Renal cortical epithelial cell (primary cell): ENCODE data around the gene ZNF846. TPM values are rescaled to one million over a fixed set of nuclear protein-coding genes. Genes with fewer than 3 reads are reported as not detected.
"Not testable (repeated sequence)": the region's sequence is repeated elsewhere in the genome, so short reads cannot be mapped to it uniquely, and the experiment has no call there.

Experiments
- DNase-seq: peaks from one replicate; pipeline ENCODE4 v3.0.0-alpha.2; 2011; ENCODE audit warnings: low read depth
- total RNA-seq: library from RNA; depleted of rRNA; stranded (reverse); fragments of >200 nt; gene quantifications from 2 replicates; pipeline ENCODE4 v1.2.3, GENCODE V29; 2014

ZNF846 gene
- total RNA-seq, 1 donor from 2014 or later = 25.8 TPM

DNA sequence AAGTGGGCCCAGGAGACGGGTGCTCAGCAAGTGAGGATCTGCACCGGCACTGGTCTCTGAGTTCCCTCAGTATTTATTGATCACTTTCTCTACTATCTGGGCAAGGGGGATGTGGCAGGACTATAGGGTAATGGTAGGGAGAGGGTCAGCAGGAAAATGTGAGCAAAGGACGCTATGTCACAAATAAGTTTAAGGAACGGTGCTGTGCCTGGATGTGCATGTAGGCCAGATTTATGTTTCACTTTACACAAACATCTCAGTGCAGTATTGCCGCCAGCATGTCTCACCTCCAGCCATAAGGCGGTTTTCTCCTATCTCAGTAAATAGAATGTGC is 15.6 kb upstream of the ZNF846 start:
- not testable (repeated sequence) for DNase-seq

DNA sequence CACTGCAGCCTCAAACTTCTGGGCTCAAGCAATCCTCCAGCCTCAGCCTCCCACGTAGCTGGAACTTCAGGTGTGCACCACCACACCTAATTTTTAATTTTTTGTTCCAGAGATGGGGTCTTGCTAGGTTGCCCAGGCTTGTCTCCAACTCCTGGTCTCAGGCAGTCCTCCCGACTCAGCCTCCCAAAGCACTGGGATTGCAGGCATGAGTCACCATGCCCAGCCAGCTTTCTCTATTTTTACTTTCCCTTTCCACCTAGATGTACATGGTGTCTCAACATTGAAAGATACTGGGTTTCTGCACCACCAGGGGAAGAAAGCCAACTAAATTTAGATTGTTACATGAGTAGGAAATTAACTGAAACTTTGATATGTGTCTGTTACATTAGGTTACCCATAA is 13.8 kb upstream of the ZNF846 start:
- no peak for DNase-seq

DNA sequence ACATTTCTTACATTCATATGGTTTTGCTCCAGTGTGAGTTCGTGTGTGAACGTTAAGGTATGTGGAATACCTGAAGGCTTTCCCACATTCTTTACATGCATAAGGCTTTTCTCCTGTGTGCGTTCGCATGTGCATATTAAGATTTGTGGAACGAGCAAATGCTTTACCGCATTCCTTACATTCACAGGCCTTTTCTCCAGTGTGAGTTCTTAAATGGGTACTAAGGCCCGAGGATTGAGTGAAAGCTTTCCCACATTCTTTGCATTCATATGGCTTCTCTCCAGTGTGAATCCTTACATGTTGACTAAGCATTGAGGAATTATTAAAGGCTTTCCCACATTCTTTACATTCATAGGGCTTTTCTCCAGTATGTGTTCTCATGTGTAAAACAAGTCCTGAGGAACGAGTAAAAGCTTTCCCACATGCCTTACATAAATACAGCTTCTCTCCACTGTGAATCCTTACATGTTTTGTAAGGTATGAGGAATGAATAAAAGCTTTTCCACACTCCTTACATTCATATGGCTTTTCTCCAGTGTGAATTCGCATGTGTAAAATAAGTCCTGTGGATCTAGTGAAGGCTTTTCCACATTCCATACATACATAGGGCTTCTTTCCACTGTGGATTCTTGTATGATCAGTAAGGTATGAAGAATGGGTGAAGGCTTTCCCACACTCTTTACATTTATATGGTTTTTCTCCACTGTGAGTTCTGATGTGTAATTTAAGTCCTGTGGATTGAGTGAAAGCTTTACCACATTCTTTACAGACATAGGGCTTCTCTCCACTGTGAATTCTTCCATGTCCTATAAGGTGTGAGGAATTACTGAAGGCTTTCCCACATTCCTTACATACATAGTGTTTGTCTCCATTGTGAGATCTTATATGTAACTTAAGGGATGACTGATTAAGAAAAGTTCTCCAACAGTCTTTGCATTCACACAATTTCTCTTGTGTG is 10.7 kb downstream of the ZNF846 start:
- no peak for DNase-seq

DNA sequence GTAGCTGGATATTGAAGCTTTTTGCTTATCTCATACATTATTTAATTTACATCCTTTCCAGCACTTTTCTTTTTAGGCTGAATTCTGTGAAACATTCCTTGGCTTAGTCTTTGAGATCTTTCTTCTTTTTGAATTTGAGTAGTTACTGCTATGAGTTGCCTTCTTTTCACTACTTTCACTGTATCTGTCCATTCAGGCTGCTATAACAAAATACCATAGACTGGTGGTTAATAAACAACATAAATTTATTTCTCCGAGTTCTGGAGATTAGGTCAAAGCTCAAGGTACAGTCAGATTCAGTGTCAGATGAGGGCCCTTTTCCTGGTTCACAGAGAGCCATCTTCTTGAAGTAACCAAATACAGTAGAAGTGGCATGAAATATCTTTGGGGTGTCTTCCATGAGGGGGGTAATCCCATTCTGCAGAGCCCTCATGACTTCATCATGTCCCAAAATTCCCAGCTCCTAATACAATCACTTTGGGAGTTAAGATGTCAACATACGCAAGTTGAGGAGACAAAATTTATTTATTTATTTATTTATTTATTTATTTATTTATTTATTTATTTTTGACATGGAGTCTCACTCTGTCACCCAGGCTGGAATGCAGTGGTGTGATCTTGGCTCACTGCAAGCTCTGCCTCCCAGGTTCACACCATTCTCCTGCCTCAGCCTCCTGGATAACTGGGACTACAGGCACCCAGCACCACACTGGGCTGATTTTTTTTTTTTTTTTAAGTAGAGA is 15.7 kb downstream of the ZNF846 start:
- DNase-seq = no peak

DNA sequence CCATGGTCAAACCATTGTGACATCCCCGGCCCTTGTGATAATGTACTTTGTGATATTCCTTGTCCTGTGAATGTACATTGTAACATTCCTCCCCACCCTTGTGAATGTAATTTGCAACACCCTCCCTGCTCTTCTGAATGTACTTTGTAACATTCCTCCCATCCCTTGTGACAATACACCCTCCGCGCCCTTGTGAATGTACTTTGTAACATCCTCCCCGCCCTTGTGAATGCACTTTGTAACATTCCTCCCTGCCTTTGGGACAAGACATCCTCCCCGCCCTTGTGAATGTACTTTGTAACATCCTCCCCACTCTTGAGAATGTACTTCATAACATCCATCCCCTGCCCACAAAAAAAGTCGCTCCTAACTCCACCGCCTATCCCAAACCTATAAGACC is 17.1 kb downstream of the ZNF846 start:
- DNase-seq = no peak

DNA sequence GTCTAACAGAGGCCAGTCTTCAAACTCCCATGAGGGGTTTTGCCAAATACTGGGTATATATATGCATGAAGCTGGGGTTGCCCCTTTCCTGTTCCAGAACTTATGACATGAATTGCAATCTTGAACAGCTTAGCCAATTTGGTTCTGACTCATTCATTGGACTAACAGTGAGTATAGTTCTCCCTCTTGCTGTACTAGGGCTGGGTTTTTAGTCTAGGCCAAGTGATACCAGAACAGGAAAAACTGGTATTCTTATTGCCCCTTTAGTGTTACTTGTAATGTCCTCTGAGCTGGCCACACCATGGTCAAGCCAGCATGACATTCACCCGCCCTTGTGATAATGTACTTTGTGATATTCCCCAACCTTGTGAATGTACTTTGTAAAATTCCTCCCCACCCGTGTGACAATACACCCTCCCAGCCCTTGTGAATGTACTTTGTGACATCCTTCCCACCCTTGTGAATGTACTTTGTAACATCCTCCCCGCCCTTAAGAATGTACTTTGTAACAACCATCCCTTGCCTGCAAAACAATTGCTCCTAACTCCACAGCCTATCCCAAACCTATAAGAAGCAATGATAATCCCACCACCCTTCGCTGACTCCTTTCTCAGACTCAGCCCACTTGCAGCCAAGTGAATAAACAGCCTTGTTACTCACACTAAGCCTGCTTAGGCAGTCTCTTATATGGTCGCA is 26.9 kb downstream of the ZNF846 start:
- DNase-seq = no peak

DNA sequence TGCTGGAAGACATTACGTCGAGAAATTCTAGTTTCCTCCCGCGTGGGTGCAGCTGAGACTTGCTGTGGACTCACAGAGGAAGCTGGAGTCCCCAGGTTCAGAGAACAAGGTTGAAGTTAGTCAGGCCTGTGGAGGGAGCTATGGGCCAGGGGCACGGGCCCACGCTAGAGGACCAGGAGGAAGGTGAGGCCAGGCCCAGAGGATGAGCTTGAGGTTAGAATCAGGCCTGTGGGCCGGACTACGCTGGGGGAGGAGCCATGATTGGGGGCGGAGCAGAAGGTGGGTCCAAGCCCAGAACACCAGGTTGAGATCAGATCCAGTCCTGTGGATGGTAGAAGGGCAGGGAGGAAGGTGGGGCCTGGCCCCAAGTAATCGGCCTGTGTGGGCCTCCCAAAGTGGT is 32.6 kb downstream of the ZNF846 start:
- no peak for DNase-seq

DNA sequence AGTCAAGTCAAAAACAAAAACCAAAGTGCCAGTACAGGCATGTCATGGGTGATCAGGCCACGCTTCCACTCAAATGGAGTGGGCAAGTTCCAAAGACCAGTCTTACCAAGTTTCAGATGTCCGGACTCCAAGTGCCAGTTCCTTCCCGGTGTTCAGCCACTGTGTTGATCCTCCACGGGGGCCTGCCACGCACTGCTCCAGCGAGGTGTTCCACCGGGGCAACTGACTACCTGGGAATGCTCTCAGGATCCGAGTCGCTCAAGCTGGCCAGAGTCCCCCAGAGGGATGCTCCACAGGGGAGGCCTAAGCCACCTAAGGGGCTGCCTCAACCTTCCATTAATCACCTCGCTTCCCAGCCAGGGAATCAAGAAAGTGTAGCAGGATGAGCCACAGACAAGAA is 38.5 kb downstream of the ZNF846 start:
- not testable (repeated sequence) for DNase-seq

DNA sequence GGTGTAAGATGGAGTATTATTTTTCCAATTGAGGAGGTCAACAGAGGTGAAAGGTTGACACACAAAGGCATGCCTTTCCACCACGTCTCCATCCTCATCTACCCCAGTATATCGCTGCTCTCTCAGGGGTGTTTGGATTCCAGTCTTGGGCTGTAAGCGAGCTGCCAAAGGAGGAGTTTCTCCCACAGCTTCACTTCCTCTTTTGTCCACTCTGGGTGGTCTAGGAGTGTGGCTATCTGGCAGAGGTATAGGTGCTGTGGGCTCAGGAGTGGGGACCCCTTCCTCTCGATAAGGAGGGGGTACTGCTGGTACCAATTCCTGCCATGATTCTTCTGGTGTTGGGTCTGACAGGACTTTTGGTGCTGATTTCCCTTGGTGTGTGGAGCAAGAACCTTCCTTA is 39.4 kb downstream of the ZNF846 start:
- DNase-seq = no peak

DNA sequence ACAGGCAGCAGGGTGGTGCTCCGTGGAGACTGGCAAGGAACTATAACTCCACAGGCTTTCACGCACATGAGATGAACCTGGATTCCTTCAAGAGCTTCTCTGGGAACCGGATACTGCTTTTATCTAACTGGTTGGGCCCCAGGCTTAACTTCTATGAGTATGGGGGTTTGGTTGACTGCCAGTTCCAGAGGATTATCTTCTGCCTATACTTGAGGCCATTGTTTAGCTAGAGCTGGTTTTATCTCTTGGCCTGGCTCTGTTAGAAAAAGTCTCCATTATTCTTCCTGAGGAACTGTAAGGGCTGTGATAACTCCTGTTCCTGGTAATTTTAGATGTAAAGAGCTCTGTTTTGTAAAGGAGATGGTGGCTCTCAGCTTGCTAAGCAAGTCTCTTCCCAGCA is 40.9 kb downstream of the ZNF846 start:
- DNase-seq = no peak

DNA sequence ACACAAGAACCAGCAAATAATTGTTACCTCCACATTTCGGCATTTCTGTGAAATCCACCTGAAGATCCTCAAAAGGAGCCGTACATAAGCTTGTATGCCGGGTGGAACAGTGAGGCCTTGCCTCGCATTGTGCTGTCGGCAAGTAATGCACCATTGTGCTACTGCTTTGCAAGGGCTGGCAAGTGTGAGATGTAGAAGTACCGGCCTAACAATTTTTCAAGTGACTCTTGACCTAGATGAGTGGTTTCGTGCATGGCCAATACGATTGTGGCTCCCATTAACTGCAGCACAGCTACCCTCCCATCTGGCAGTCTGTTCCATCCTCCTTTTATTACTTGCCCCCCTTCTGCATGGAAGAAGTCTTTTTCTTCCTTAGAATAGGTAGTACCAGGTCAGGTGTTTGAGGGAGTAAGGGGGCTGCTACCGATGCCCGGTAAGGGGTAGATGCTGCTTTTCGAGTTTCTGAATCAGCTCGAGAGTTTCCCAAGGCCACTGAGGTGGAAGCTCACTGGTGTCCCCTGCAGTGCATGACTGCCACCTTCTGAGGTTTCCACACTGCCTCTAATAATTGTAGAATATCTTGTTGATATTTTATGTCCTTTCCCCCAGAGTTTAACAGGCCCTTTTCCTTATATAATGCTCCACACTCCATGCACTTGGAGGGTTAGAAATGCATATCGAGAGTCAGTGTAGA is 42.9 kb downstream of the ZNF846 start:
- DNase-seq = not testable (repeated sequence)

DNA sequence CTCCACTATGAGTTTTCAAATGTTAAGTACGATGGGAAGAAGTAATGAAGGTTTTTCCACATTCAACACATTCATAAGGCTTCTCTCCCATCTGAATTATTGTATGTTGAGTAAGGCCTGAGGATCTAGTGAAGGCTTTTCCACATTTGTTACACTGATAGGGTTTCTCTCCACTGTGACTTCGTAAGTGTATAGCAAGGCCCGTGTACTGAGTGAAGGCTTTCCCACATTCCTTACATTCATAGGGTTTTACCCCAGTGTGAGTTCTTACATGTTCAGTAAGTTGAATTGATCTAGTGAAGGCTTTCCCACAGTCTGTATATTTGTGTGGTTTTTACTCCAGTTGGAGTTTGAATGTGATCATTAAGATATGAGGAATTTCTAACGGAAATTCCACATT is 44.4 kb downstream of the ZNF846 start:
- DNase-seq = no peak

DNA sequence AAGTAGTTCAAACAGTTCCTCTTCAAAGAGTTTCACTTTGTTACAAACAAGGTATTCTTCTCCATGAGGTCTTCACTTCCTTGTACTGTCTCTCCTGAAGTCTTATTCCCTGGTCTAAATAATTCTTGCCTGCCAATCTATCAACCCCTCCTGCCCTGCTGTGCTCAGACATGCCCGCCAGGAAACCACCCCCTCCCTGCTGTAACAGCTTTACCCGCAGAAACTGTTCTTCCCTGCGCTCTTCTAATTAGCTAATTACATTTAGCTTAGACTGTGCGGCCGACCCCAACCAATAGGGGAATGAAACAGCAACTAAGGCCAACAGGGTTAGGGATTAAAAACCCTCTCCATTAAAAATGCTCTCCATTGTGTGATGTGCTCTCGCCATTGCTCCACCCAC is 46.7 kb downstream of the ZNF846 start:
- DNase-seq = no peak

DNA sequence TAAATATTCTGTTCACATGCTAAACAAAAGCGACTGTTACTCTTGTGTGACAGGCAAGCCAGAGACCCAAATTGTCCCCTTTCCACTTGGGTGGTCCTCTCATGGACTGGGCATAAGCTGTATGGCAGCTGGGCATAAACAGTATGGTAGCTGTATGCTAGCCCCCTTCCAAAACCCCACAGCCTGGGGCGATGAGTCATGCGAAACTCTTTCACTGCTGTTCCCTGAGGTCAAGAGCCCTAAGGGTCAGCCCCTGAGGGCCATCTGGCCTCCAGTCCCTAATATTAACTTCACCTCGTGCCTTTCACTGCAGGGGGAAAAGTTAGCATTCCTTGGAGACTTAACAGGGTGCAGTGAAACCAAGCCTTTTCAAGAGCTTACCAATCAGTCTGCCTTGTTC is 48.0 kb downstream of the ZNF846 start:
- DNase-seq = no peak

DNA sequence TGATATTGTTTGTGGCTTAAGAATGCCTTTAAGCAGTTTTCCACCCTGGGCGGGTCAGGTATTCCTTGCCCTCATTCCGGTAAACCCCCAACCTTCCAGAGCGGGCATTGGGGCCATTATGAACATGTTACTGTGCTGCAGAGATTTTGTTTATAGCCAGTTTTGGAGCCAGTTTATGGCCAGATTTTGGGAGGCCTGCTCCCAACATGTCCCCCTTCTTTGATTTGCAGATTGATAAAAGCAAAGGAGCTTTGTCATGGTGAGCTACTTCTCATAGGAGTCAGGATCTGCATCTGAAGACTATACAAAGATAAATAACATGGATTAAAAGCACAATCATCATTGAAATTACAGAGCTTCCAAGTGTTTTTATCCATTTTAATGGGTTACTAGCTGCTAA is 56.7 kb downstream of the ZNF846 start:
- no peak for DNase-seq

DNA sequence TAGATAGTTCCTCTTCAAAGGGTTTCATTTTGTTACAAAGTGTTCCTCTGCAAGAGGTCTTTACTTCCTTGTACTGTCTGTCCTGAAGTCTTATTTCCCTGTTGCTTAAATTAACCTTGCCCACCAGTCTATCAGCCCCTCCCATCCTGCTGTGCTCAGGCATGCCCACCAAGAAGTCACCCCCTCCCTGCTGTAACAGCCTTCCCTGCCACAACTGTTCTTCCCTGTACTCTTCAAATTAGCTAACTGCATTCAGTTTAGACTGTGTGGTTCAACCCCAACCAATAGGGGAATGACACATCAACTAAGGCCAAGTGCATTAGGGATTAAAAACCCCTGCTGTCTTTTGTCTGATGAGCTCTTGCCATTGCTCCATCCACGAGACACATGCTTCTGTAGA is 59.2 kb downstream of the ZNF846 start:
- DNase-seq = no peak

DNA sequence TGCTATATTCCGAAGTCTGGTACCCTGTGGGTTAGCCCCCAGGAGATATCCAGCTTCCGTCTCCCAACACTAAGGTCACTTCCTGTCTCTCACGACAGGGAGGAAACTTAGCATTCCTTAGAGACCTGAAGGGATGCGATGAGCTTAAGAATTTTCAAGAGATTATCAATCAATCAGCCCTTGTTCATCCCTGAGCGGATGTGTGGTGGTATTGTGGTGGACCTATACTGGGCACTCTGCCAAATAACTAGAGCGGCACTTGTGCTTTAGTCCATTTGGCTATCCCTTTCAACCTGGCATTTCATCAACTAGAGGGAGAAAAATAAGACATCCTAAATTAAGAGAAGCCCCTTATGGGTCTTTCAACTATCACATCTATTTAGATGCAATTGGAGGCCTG is 62.7 kb downstream of the ZNF846 start:
- DNase-seq = no peak

DNA sequence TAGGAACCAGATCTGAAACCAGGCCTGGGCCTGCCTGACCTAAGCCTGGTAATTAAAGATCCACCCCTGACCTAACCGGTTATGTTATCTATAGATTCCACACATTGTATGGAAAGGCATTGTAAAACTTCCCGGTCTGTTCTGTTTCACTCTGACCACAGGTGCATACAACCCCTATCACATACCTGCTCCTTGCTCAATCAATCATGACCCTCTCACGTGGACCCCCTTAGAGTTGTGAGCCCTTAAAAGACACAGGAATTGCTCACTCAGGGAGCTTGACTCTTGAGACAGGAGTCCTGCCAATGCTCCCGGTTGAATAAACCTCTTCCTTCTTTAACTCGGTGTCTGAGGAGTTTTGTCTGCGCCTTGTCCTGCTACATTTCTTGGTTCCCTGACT is 66.4 kb downstream of the ZNF846 start:
- no peak for DNase-seq
